ENCODE results near the gene SEPTIN6.
"Not testable (repeated sequence)": the region's sequence is repeated elsewhere in the genome, so short reads cannot be mapped to it uniquely, and the experiment has no call there.

Gene SEPTIN6

GRCh38 chrX:119690921-119691716 lies 1.8 kb downstream of the SEPTIN6 start:
- no peak for DNase-seq

GRCh38 chrX:119688911-119689321 lies 4.1 kb downstream of the SEPTIN6 start:
- DNase-seq = no peak

- DNase-seq = no peak
Observed at GRCh38 chrX:119687661-119688413, 5.1 kb downstream of the SEPTIN6 start.

DNA sequence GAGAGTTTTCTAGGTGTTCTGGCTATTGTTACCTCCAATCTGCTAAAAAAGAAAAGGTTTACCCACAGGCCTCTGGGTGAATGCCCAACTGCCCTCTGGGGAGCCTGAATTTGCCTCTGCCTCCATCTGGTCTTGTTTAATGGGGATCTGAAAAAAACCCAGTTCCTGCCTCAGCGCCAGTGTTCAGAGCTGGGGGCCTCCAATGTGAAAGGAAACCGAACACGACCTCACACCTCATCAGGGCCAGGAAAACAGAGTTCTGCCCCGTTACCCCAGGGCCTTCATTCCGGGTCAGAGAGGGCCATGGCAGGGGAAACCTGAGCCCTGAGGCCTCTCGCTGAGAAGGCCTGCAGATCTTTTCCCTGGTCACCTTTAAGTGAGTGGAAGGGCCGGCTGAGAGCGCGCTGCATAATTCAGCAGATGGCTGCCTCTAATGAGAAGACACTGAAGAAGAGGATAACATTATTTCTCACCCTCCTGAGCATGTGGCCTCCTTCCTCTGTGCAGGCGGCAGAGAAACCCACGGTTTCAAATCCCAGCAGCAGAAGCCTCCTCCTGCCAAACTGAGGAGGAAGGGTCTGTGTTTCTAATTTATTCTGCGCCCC lies 6.8 kb downstream of the SEPTIN6 start:
- peak; percentile 42 for DNase-seq

- no peak for DNase-seq
Observed at GRCh38 chrX:119685225-119686066, 7.5 kb downstream of the SEPTIN6 start.

DNA sequence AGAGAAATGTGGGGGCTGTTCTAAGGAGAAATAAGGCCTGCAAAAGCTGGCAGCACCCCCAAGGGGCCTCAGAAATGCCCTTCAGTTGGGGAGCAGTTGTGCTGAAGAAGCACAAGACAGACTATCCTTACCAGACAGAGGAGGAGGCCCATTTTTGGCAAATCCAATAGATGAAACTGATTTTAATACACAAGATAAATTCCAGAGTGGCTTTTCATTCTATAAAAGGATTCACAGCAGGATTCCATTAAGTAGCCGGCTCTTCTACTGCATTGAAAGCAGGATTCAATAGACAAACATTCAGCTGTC lies 8.1 kb downstream of the SEPTIN6 start:
- peak; percentile 49 for DNase-seq

DNA sequence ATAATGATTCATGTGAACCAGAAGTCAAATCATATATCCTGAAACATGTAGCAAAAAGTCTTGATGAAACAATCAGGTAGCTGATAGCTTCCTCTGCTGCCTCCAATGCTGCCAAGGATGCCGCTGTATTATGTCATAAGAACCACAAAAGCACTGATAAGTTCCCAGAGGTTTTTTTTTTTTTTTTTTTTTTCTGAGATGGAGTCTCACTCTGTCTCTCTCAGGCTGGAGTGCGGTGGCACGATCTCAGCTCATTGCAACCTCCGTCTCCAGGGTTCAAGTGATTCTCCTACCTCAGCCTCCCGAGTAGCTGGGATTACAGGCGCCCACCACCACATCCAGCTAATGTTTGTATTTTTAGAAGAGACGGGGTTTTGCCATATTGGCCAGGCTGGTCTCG lies 8.7 kb downstream of the SEPTIN6 start:
- DNase-seq = not testable (repeated sequence)

- no peak for DNase-seq
Observed at GRCh38 chrX:119682019-119682989, 10.7 kb downstream of the SEPTIN6 start.

GRCh38 chrX:119677654-119677981 lies 15.3 kb downstream of the SEPTIN6 start:
- no peak for DNase-seq

GRCh38 chrX:119676949-119677653 lies 15.9 kb downstream of the SEPTIN6 start:
- no peak for DNase-seq

- no peak for DNase-seq
Observed at GRCh38 chrX:119673336-119673735, 19.6 kb downstream of the SEPTIN6 start.

DNA sequence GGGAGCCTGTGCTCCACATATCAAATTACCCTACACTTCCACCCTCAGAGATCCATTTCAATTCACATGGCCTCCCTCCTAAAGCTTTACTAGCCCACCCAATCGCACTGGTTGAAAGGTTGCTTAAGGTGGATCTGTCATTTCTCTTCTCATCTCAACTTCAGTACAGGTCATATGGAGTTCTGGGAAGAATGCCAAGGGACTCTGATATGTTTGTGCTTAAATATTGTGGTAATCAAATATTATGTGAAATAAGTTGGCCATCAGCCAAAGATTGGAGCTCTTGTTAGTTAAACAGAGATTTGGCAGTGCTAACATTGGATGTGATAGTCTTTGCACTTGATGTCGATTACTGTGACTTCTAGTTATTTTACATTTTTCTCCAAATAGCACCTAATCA lies 20.5 kb downstream of the SEPTIN6 start:
- DNase-seq = peak; percentile 98

DNA sequence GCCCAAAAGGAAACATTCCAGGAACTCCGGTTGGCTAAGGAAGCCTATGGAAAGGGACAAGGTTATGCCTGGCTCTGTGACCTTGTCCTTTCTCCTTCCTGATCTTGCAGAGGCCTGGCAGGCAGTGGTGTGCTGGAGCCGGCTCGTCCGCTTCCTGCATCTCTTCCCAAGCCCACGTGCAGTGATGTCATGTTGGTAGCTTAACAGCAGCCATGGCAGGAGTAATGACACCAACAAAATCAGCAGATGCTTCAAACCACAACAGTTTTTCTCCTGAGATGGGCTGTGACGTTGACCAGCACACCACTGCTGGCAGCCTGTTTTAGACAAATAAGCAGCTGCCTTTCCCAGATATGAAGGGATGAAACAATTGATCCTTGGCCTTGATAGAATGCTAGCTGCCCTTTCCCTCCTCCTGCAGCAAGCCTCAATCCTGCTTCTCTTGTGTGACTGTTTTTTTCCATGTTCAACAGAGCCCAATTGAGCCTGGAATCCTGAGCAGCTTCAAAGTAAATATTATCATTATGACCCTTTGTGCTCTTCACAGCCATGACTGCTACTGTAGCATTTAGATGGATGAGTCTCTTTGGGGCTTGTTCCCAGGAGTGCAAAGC lies 23.4 kb downstream of the SEPTIN6 start:
- no peak for DNase-seq

- peak; percentile 71 for DNase-seq
Observed at GRCh38 chrX:119667111-119667878, 25.7 kb downstream of the SEPTIN6 start.

DNA sequence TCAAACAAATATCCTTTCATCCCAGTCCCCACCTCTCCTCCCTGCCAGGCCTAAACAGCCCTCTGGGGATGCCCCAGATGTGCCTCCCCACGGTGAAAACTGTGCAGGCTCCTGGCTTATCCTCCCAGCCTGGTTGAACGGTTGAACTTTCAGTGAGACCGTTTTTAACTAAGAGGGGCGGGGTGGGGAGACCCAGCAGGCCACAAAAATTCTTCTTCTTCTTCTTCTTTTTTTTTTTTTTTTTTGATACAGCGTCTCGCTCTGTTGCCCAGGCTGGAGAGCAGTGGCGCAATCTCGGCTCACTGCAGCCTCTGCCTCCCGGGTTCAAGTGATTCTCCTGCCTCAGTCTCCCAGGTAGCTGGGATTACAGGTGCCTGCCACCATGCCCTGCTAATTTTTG lies 28.1 kb downstream of the SEPTIN6 start:
- not testable (repeated sequence) for DNase-seq

DNA sequence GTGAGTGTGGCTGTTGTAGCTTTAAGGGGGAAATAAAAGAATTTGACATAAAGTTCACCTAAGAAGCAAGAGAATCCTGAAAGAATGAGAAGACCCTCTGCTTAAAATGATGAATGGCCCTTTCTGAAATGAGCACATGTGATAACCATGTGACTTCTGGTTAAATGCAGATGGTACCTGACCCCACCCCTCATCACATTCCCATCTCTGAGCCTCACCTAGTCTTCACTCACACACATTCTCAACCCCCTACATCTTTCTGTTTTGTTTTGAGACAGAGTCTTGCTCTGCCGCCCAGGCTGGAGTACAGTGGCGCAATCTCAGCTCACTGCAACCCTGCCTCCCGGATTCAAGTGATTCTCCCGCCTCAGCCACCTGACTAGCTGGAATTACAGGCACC lies 31.5 kb downstream of the SEPTIN6 start:
- DNase-seq = no peak

GRCh38 chrX:119659522-119659921 lies 33.4 kb downstream of the SEPTIN6 start:
- DNase-seq = no peak

DNA sequence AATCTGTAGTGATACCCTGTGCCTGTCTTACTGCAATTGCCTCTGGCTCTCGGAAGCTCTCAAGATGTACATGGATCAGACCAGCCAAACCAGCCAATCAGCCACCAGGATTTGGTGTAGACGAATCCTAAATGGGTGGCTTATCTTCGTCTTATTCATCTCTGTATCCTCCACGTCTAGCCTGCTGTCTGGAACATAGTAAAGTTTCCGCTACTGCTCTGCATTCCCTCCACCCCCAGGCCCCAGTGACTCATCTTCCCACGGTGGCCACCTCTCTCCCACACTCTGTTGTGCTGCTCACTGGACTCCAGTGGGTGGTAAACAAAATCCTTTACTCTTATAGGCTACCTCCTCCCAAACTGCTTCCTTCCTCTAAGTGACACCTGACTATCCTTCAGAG lies 37.8 kb downstream of the SEPTIN6 start:
- no peak for DNase-seq

- DNase-seq = no peak
Observed at GRCh38 chrX:119654112-119654531, 38.8 kb downstream of the SEPTIN6 start.

- DNase-seq = no peak
Observed at GRCh38 chrX:119648421-119648775, 44.6 kb downstream of the SEPTIN6 start.

Measured in NCI-H1092 (cell line).